ENCODE measurements around the gene BCAS4. TPM values are rescaled to one million over a fixed set of nuclear protein-coding genes. Genes with fewer than 3 reads are reported as not detected.

BCAS4 gene
- total RNA-seq, 1 donor, result 2.7 TPM

DNA sequence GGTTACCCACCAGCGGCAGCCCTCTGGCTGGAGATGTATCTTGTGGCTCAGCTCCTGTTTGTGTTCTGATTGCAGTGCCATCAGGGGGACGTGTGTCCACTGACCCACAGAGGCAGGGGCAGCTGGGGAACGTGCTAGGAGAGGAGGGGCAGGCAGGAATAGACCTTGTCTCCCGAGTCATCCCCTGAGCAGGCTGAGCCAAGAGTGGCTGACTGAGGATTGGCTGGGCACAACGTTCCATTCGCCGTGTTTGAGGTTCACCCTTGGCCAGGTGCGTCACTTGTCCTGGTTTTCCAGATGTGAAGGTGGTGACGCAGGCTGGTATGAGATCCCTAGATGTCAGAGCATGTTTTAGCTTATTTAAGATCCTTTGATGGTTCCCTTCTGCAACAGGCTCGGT is 78.7 kb downstream of the BCAS4 start:
- TF ChIP-seq, protein P1, sequence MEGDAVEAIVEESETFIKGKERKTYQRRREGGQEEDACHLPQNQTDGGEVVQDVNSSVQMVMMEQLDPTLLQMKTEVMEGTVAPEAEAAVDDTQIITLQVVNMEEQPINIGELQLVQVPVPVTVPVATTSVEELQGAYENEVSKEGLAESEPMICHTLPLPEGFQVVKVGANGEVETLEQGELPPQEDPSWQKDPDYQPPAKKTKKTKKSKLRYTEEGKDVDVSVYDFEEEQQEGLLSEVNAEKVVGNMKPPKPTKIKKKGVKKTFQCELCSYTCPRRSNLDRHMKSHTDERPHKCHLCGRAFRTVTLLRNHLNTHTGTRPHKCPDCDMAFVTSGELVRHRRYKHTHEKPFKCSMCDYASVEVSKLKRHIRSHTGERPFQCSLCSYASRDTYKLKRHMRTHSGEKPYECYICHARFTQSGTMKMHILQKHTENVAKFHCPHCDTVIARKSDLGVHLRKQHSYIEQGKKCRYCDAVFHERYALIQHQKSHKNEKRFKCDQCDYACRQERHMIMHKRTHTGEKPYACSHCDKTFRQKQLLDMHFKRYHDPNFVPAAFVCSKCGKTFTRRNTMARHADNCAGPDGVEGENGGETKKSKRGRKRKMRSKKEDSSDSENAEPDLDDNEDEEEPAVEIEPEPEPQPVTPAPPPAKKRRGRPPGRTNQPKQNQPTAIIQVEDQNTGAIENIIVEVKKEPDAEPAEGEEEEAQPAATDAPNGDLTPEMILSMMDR (IDR thresholded peaks at IDR 0.05; ENCODE audit: insufficient read depth, low read length), result no peak
- no peak overlapping the region for H3K4me3 ChIP-seq (ENCODE audit: low read depth, low read length)
- no peak for DNase-seq (ENCODE audit: low read depth)

DNA sequence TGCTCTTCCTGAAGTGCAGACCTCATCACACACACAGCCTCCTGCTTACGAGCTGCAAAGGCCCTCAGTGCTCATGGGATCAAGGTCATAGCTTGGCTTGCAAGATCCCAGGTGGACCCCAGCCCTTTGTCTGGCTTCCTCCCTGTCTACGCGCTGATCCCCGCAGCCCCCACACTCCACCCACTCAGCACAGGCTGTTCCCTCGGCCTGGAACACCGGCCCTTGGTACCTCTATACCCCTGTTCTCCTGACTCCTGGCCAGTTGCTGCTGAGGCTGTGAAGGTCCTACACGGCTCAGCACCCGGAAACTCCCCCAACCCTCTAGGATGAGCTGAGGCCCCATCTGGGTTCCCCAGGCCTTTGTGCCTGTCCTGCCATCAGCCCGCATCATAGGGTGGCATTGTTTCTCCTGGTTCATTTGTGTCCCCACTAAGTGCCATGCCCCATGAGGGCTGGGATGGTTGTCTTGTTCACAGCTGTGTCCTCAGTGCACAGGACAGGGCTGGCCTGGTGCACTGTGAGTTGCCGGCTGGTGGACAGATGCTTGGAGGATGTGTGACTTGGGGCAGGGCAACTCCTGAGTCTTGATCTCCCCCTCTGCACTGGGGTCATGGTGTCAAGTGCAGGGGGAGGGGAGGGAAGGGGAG is 79.4 kb downstream of the BCAS4 start:
- DNase-seq (ENCODE audit: low read depth), result no peak
- H3K4me3 ChIP-seq (ENCODE audit: low read depth, low read length), result no peak overlapping the region
- TF ChIP-seq, protein P1 (IDR thresholded peaks at IDR 0.05; ENCODE audit: insufficient read depth, low read length), result no peak

DNA sequence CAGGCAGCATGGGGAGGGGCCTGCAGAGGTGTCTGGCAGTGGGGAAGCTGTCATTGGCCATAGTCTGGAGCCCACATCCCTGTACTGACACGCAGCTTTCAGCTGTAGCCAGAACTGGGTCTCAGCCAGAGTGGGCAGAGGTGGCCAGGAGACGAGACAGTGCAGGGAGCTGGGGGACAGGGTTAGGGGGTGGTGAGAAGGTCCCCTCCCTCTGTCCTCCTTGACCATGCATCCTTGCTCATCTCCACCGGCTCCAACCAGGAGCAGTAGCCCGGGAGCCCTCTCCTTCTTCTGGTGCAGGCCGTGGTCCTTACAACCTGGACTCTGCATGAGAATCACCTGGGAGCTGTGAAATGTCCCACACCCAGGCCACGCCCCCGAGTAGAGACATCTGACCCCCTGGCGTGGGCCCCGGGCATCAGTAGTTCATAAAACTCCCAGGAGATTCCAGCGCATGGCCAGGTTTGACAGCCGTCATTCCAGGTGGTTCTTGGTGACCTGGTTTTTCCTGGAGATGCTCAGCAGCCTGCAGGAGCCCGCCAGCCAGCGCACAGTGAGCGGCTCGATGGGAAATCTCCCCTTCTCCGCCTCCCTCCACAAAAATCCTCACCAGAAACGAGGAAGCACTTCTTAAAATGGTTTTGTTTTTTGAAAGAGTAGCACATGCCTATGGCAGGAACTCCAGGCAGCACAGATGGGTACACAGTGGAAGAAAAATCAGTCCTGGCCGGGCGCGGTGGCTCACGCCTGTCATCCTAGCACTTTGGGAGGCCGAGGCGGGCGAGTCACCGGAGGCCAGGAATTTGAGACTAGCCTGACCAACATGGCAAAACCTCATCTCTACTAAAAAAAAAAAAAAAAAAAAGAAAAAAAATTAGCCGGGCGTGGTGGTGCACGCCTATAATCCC is 80.2 kb downstream of the BCAS4 start:
- TF ChIP-seq, protein P1 (IDR thresholded peaks at IDR 0.05; ENCODE audit: insufficient read depth, low read length), result no peak
- no peak overlapping the region for H3K4me3 ChIP-seq (ENCODE audit: low read depth, low read length)
- no peak for DNase-seq (ENCODE audit: low read depth)

DNA sequence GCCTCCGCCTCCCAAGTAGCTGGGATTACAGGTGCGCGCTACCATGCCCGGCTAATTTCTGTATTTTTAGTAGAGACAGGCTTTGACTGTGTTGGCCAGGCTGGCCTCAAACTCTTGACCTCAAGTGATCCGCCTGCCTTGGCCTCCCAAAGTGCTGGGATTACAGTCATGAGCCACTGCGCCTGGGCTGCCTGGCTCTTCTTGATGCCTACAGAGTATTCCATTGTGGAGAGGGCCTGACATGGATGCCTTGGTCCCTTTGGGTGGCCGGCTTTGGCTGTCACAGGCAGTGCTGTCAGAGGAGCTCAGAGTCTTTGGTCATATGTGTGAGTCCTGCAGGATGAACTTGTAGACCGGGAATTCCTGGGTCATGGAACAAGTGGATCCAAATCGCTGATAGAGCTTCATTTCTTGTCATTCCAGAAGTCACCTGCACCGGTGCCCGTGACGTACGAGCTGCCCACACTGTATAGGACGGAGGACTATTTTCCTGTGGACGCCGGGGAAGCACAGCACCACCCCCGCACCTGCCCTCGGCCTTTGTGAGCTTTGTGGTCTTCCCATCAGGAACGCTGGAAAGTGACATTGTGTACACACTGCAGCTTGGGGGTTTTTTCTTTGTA is 81.3 kb downstream of the BCAS4 start:
- no peak overlapping the region for H3K4me3 ChIP-seq (ENCODE audit: low read depth, low read length)
- TF ChIP-seq, protein P1 (IDR thresholded peaks at IDR 0.05; ENCODE audit: insufficient read depth, low read length), result no peak
- DNase-seq (ENCODE audit: low read depth), result no peak

GRCh38 chr20:50876816-50877215 is 82.0 kb downstream of the BCAS4 start:
- TF ChIP-seq, protein P1 (IDR thresholded peaks at IDR 0.05; ENCODE audit: insufficient read depth, low read length), result no peak
- no peak for DNase-seq (ENCODE audit: low read depth)
- no peak overlapping the region for H3K4me3 ChIP-seq (ENCODE audit: low read depth, low read length)

DNA sequence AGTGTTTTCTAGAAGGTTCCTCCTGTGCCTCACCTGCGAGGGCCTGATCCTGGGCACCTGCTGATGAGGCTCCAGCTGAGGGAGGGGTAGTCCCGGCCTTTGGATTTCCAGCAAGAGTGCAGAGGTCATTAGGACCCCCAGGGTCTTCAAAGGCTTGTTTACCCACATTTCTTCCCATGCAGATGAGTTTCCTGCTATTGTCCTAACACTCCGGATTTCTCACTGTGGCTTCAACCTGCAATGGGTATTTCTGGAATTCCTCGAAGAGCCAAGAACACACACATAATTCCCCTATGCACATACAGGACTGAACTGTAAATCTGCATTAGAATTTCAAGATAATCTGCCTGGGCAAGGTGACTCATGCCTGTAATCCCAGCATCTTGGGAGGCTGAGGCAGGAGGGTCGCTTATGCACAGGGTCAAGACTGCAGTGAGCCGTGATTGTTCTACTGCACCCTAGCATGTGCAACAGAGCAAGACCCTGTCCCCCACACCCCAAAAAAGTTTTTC is 82.4 kb downstream of the BCAS4 start:
- TF ChIP-seq, protein P1 (IDR thresholded peaks at IDR 0.05; ENCODE audit: insufficient read depth, low read length), result no peak
- no peak for DNase-seq (ENCODE audit: low read depth)
- H3K4me3 ChIP-seq (ENCODE audit: low read depth, low read length), result no peak overlapping the region

Measured in fibroblast of the aortic adventitia (primary cell).